ENCODE data around the gene DLGAP1. TPM values are rescaled to one million over a fixed set of nuclear protein-coding genes. Genes with fewer than 3 reads are reported as not detected.

DLGAP1 gene
- total RNA-seq, 1 experiment from 2014 or later, result 23.0 TPM

DNA sequence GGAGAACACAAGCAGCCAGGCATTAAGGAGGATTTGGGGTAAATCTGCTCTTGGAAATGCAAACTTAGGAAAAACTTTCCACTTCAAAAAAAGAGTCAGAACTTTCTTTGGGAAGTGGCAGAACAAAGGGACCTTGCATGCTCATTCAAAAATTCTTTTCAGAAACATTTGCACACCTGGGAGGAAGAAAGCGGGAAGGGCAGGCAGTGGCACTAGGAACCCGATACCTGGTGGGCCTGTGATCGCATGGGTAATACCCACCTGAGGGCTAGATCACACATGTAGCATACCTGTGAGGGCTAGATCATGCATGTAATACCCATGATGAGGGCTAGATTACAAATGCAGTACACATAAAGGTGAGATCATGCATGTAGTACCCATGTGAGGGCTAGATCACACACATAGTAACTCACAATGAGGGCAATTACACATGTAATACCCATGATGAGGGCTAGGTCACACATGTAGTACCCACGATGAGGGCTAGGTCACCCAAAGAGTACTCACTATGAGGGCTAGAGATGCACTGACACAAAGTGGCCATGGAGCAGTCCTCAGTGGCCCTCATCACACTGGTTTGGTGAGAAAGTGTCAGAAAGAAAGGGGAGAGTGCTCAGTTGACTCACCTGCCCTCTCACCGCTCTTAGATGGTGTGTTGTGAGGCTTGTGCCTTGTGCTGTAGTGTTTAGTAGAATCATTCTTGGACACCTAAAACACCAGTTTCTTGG is 212.5 kb downstream of the DLGAP1 start:
- peaks cover 70% of the 10 kb centered on the region for H3K4me1 Mint-ChIP-seq
- DNase-seq (ENCODE audit: low spot score), result no peak
- TF ChIP-seq NR3C1 (CRISPR knock-in tag; conservative IDR thresholded peaks at IDR 0.05; ENCODE audit: low read depth) (no peak), FOXJ3 (CRISPR knock-in tag; IDR thresholded peaks at IDR 0.05; ENCODE audit: borderline replicate concordance) (no peak), CBFB (CRISPR knock-in tag; IDR thresholded peaks at IDR 0.05; ENCODE audit: low read depth) (no peak)
- TF ChIP-seq, protein P1, sequence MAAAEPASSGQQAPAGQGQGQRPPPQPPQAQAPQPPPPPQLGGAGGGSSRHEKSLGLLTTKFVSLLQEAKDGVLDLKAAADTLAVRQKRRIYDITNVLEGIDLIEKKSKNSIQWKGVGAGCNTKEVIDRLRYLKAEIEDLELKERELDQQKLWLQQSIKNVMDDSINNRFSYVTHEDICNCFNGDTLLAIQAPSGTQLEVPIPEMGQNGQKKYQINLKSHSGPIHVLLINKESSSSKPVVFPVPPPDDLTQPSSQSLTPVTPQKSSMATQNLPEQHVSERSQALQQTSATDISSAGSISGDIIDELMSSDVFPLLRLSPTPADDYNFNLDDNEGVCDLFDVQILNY (CRISPR knock-in tag; IDR thresholded peaks at IDR 0.05), result no peak
- ATAC-seq, result peak; percentile 62
- POLR2A ChIA-PET, result no interaction called here
- peak overlapping the region; percentile 22; the same call in 1 of the 2 replicates for H3K4me3 Mint-ChIP-seq
- CTCF ChIA-PET, result no interaction called here
- no peaks in the 10 kb centered on the region for H3K36me3 Mint-ChIP-seq
- H3K9me3 Mint-ChIP-seq, result no peaks in the 10 kb centered on the region
- peaks cover 53% of the 10 kb centered on the region for H3K27me3 Mint-ChIP-seq (ENCODE audit: low read depth)
- no peak overlapping the region; the same call in 1 of the 2 replicates for H3K27ac Mint-ChIP-seq

DNA sequence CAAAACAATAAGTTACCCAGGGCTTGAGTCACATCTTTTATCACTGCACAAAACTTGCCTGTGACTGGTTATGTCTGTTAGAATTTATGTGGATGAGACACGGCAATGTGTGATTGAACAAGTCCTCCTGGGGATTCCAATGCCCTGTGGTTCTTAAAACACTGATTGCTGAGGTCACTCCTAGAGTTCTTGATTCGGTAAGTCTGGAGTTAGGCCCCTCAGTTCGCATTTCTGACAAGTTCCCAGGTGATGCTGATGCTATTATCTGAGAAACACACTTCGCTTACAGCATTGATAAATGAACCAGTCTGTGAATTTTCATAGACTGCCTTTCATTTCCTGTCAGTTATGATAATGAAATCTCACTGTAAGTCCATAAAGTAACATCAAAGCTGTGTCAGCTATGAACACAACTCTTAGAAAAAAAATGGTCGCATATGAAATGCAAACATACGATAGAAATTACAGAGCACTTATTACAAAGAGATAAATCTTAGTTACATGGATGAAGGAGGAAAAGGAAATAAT is 214.0 kb downstream of the DLGAP1 start:
- peak overlapping the region; percentile 7; the same call in 1 of the 2 replicates for H3K4me3 Mint-ChIP-seq
- POLR2A ChIA-PET, result no interaction called here
- H3K27me3 Mint-ChIP-seq (ENCODE audit: low read depth), result peaks cover 67% of the 10 kb centered on the region
- no peaks in the 10 kb centered on the region for H3K9me3 Mint-ChIP-seq
- DNase-seq (ENCODE audit: low spot score), result no peak
- CTCF ChIA-PET, result no interaction called here
- TF ChIP-seq FOXK1 (CRISPR knock-in tag; IDR thresholded peaks at IDR 0.05), result no peak
- peaks cover 80% of the 10 kb centered on the region for H3K4me1 Mint-ChIP-seq
- ATAC-seq, result no peak; the same call in 1 of the 2 replicates
- H3K27ac Mint-ChIP-seq, result no peak overlapping the region
- H3K36me3 Mint-ChIP-seq, result no peaks in the 10 kb centered on the region

DNA sequence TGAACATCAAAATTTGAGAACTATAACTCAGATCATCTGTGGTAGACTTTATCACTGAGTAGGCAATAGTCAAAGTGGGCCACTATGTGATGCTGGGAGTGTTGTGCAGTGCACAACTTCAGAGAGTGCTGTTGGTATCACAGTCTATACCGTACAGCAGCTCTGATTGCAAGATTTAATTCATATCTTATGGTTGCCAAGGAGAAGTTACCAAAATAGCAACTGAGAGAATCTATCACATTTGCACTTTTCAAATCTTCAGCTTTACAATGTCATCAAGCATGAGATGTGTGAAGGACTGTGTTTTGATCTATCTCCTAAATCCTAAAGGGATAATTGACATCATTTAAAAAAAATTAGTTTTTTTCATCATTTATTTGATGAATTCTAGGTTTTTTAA is 216.1 kb downstream of the DLGAP1 start:
- ChIA-PET POLR2A (no interaction called here), CTCF (no interaction called here)
- no peaks in the 10 kb centered on the region for H3K36me3 Mint-ChIP-seq
- no peak for DNase-seq (ENCODE audit: low spot score)
- peaks cover 87% of the 10 kb centered on the region for H3K4me1 Mint-ChIP-seq
- peaks cover 84% of the 10 kb centered on the region for H3K27me3 Mint-ChIP-seq (ENCODE audit: low read depth)
- ATAC-seq, result no peak
- no peaks in the 10 kb centered on the region for H3K9me3 Mint-ChIP-seq
- H3K27ac Mint-ChIP-seq, result no peak overlapping the region
- TF ChIP-seq NFYB (CRISPR knock-in tag; conservative IDR thresholded peaks at IDR 0.05; ENCODE audit: low read depth), result no peak
- TF ChIP-seq, protein P2, sequence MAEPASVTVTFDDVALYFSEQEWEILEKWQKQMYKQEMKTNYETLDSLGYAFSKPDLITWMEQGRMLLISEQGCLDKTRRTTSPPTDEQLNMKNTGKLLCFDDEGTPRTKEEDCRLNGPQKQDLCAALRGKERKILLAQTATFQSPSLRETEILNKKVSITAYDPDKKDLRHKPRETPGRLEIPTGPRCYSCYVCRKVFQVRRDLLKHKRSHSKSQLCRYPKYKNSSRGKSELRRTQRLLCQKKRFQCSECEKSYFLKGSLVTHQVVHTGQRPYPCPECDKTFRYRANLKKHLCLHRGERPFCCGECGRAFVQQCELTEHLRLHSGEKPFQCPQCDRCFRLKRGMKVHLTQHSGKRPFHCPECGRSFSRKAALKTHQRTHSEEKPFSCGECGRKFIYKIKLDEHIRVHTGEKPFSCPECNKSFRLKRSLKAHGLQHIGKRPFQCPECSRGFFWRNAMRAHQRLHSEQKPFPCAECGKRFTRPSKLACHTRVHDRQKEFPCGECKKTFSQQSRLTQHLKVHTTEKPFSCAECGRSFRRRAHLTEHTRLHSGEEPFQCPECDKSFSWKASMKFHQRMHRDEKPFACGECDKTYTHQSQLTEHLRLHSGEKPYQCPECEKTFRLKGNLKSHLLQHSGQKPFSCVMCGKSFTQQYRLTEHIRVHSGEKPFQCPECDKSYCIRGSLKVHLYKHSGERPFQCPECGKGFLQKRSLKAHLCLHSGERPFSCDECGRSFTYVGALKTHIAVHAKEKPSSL (CRISPR knock-in tag; conservative IDR thresholded peaks at IDR 0.05), result no peak
- no peak for TF ChIP-seq ATF1 (CRISPR knock-in tag; IDR thresholded peaks at IDR 0.05)
- TF ChIP-seq HMGA2 (CRISPR knock-in tag; IDR thresholded peaks at IDR 0.05), result no peak
- TF ChIP-seq TEAD1 (CRISPR knock-in tag; IDR thresholded peaks at IDR 0.05), result no peak
- no peak for TF ChIP-seq KAT7 (CRISPR knock-in tag; IDR thresholded peaks at IDR 0.05; ENCODE audit: borderline replicate concordance)
- no peak overlapping the region for H3K4me3 Mint-ChIP-seq

DNA sequence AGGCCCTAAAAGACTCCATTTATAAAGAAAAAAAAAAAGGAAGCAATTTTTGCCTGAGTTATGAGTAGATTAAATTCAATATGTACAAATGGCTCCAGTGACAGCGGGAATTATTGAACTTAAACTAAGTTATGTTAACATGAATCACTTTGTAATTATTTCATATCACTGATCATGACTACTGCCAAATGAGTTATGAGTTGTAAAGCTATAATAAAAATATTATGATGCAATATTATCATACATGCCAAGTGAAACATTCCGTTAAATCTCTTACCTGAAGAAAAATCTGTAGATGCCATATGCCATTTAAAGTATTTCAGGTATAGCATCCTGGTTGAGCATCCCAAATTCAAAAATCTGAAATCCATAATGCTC is 217.5 kb downstream of the DLGAP1 start:
- Mint-ChIP-seq H3K4me1 (peaks cover 86% of the 10 kb centered on the region), H3K36me3 (no peaks in the 10 kb centered on the region), H3K4me3 (peak overlapping the region; percentile 14; the same call in 1 of the 2 replicates), H3K27ac (no peak overlapping the region), H3K9me3 (no peaks in the 10 kb centered on the region), H3K27me3 (ENCODE audit: low read depth) (peaks cover 83% of the 10 kb centered on the region)
- ChIA-PET CTCF (interaction anchor here (1.4 kb wide), 1 partner anchor 131 kb away, joined by 5 read pairs; no protein-coding TSS in a partner anchor), POLR2A (no interaction called here)
- DNase-seq (ENCODE audit: low spot score), result no peak
- ATAC-seq, result no peak
- TF ChIP-seq ZBTB21 (CRISPR knock-in tag; IDR thresholded peaks at IDR 0.05; ENCODE audit: borderline replicate concordance) (no peak), RORB (CRISPR knock-in tag; IDR thresholded peaks at IDR 0.05) (no peak), ZNF232 (CRISPR knock-in tag; IDR thresholded peaks at IDR 0.05) (no peak), ZNF317 (CRISPR knock-in tag; IDR thresholded peaks at IDR 0.05; ENCODE audit: borderline replicate concordance, low read depth) (no peak), SMAD3 (CRISPR knock-in tag; IDR thresholded peaks at IDR 0.05; ENCODE audit: borderline replicate concordance) (no peak), NFE2L1 (CRISPR knock-in tag; IDR thresholded peaks at IDR 0.05) (no peak), ZNF121 (CRISPR knock-in tag; IDR thresholded peaks at IDR 0.05) (no peak), KAT7 (CRISPR knock-in tag; IDR thresholded peaks at IDR 0.05; ENCODE audit: borderline replicate concordance) (no peak)
- TF ChIP-seq, protein P3, sequence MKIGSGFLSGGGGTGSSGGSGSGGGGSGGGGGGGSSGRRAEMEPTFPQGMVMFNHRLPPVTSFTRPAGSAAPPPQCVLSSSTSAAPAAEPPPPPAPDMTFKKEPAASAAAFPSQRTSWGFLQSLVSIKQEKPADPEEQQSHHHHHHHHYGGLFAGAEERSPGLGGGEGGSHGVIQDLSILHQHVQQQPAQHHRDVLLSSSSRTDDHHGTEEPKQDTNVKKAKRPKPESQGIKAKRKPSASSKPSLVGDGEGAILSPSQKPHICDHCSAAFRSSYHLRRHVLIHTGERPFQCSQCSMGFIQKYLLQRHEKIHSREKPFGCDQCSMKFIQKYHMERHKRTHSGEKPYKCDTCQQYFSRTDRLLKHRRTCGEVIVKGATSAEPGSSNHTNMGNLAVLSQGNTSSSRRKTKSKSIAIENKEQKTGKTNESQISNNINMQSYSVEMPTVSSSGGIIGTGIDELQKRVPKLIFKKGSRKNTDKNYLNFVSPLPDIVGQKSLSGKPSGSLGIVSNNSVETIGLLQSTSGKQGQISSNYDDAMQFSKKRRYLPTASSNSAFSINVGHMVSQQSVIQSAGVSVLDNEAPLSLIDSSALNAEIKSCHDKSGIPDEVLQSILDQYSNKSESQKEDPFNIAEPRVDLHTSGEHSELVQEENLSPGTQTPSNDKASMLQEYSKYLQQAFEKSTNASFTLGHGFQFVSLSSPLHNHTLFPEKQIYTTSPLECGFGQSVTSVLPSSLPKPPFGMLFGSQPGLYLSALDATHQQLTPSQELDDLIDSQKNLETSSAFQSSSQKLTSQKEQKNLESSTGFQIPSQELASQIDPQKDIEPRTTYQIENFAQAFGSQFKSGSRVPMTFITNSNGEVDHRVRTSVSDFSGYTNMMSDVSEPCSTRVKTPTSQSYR (CRISPR knock-in tag; IDR thresholded peaks at IDR 0.05), result no peak
- TF ChIP-seq, protein P4, sequence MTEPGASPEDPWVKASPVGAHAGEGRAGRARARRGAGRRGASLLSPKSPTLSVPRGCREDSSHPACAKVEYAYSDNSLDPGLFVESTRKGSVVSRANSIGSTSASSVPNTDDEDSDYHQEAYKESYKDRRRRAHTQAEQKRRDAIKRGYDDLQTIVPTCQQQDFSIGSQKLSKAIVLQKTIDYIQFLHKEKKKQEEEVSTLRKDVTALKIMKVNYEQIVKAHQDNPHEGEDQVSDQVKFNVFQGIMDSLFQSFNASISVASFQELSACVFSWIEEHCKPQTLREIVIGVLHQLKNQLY (CRISPR knock-in tag; IDR thresholded peaks at IDR 0.05), result no peak
- TF ChIP-seq, protein P5, sequence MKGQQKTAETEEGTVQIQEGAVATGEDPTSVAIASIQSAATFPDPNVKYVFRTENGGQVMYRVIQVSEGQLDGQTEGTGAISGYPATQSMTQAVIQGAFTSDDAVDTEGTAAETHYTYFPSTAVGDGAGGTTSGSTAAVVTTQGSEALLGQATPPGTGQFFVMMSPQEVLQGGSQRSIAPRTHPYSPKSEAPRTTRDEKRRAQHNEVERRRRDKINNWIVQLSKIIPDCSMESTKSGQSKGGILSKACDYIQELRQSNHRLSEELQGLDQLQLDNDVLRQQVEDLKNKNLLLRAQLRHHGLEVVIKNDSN (CRISPR knock-in tag; IDR thresholded peaks at IDR 0.05), result no peak

Data from WTC11 (cell line).